ENCODE results near the gene CETN2.

Gene CETN2

DNA sequence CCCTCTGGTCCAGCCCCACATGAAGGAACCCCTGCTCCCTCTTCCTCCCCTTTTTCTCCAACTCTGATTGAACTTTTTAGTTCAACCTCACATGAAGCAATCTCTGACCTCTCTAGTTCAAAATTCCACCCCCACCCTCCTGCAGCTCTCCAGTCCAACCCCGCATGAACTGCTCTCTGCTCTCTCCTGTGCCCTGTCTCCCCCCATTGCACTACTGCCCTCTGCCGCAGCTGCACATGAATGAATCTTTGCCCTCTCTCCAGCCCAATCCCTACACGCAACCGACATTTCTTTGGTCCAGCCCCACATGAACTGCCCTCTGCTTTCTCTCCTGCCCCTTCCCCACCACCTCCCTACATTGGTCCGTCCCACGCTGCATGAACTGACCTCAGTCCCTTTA lies 6.9 kb downstream of the CETN2 start:
- no peak for DNase-seq
- H3K4me1 ChIP-seq: no peaks in the 10 kb centered on the region
- TF ChIP-seq, protein P1, sequence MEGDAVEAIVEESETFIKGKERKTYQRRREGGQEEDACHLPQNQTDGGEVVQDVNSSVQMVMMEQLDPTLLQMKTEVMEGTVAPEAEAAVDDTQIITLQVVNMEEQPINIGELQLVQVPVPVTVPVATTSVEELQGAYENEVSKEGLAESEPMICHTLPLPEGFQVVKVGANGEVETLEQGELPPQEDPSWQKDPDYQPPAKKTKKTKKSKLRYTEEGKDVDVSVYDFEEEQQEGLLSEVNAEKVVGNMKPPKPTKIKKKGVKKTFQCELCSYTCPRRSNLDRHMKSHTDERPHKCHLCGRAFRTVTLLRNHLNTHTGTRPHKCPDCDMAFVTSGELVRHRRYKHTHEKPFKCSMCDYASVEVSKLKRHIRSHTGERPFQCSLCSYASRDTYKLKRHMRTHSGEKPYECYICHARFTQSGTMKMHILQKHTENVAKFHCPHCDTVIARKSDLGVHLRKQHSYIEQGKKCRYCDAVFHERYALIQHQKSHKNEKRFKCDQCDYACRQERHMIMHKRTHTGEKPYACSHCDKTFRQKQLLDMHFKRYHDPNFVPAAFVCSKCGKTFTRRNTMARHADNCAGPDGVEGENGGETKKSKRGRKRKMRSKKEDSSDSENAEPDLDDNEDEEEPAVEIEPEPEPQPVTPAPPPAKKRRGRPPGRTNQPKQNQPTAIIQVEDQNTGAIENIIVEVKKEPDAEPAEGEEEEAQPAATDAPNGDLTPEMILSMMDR (IDR thresholded peaks at IDR 0.05; ENCODE audit: low read depth, low read length): no peak
- H3K27me3 ChIP-seq: no peaks in the 10 kb centered on the region; the same call in 1 of the 2 replicates
- no peak overlapping the region for H3K4me3 ChIP-seq (ENCODE audit: low read depth, low read length)
- no peaks in the 10 kb centered on the region for H3K9me3 ChIP-seq
- H3K36me3 ChIP-seq: no peaks in the 10 kb centered on the region

DNA sequence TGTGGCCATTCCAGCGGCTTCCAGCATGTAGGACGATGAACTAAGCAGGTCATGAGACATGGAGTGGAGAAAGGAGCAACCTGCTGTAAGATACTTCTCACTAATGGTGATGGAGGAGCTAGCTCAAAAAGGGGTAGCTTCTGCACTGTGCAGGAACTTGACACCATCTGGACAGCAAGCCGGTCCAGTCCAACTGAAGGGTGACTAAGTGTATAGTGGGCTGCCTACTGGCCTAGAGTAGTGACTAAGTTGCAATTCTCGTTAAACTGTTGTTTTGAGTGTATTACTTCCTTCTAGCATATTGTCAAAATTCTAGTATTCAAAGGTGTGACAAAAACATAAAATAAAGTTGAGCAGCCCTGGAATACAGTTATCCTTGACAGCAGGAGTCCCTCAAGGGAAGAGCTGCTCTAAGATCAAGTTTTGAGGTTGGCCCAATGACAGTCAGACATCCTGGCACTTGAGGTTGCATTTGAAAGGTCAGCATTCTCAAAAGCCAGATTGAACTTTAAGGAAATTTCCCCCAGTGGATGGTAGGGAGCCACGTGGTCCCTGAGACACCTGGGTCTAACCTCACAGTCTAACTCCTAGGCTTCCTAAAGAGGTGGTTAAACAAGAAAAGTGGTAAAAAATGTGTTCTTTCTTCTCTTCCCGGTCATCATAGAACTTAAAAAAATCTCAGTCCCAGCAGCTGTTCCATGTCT lies 8.0 kb downstream of the CETN2 start:
- Histone ChIP-seq H3K36me3 (no peaks in the 10 kb centered on the region), H3K4me3 (ENCODE audit: low read depth, low read length) (no peak overlapping the region), H3K27me3 (no peaks in the 10 kb centered on the region; the same call in 1 of the 2 replicates), H3K4me1 (no peaks in the 10 kb centered on the region), H3K9me3 (no peaks in the 10 kb centered on the region)
- DNase-seq: no peak
- TF ChIP-seq, protein P1 (IDR thresholded peaks at IDR 0.05; ENCODE audit: low read depth, low read length): no peak

DNA sequence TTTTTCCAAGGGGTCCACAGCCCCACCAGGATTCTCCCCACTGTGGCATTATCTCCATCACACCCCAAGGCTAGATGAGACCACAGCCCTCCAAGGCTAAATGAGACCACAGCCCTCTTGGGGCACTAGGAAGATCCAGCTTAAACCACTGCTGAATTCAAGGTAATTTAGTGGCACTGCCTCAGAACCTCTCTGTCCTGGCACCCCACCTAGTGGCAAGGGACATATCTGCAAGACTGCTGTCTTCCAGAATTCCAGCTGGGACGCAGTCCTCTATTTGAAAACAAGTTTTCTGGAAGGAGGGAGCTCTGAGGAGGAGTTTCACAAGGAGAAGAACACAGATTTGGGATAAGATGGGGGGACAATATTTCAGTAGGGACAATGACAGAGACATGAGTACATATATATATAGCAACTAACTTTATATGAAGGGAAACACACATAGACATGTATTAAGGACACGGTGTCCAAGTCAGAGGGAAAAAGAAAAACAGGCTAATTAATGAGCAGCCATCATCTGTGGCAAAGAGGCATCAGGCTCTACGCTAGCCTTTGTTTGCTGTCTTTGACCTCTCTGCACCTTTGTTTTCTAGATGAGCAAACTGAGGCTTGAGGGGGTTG lies 9.3 kb downstream of the CETN2 start:
- Histone ChIP-seq H3K9me3 (no peaks in the 10 kb centered on the region), H3K27me3 (no peaks in the 10 kb centered on the region; the same call in 1 of the 2 replicates), H3K4me3 (ENCODE audit: low read depth, low read length) (no peak overlapping the region), H3K4me1 (no peaks in the 10 kb centered on the region), H3K36me3 (no peaks in the 10 kb centered on the region)
- TF ChIP-seq, protein P1 (IDR thresholded peaks at IDR 0.05; ENCODE audit: low read depth, low read length): peak; percentile 79
- peak; percentile 66 for DNase-seq

DNA sequence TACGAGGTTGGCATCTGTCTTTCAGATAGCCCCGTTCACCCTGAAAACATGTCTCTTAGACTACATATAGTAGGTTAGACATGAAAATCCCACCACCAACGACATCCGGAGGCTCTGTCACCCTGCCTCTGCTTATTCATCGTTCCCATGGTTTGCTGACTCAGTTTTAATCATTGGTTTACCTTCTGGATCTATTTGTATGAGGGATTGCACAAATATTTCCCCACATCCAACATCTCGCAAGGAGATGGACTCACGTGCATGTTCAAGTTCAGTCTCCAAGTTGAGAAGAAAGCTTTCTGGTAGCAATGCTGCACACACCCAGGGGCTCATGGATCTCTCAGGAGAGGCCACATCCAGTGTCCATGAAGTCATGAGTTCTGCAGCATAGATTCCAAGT lies 10.8 kb downstream of the CETN2 start:
- no peaks in the 10 kb centered on the region; the same call in 1 of the 2 replicates for H3K27me3 ChIP-seq
- no peak overlapping the region for H3K4me3 ChIP-seq (ENCODE audit: low read depth, low read length)
- TF ChIP-seq, protein P1 (IDR thresholded peaks at IDR 0.05; ENCODE audit: low read depth, low read length): no peak
- no peaks in the 10 kb centered on the region for H3K9me3 ChIP-seq
- no peaks in the 10 kb centered on the region for H3K36me3 ChIP-seq
- no peaks in the 10 kb centered on the region for H3K4me1 ChIP-seq
- DNase-seq: no peak

DNA sequence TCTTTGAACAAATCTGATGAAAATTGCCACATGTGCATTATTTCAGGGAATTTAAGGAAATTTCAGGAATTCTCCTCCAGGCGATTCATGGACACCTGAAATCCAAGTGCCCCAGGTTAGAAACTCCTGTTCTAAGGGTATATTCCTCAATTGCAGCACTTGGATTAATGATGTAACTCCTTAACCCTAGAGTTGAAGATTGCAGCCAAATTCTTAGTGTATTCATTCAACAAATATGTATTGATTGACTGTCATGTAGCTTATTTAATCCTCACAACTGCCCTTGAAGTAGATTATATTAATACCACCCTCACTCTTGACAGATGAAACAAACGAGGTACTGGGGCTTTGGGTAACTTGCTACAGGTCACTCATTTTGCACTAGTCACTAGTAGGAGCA lies 11.3 kb downstream of the CETN2 start:
- TF ChIP-seq, protein P1 (IDR thresholded peaks at IDR 0.05; ENCODE audit: low read depth, low read length): no peak
- DNase-seq: no peak
- H3K9me3 ChIP-seq: no peaks in the 10 kb centered on the region

DNA sequence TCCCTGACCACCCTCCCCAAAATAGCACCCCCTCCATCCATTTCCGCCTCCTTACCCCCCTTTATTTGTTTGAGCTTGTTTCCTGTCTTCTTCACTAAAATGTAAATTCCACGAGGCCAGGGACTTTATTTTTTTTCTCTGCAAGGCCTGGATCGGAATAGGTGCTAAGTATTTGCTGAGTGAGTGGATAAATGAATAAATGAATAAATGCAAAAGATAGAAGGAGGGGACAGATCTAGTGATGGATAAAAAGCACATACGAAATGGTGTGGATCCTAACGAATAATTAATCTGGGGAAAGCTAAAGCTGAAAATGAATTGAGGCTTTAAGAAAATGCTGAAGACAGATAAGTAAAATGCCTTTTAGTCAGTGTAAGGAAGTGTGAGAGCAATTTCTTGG lies 12.2 kb downstream of the CETN2 start:
- Histone ChIP-seq H3K36me3 (no peaks in the 10 kb centered on the region), H3K4me3 (ENCODE audit: low read depth, low read length) (no peak overlapping the region), H3K9me3 (no peaks in the 10 kb centered on the region), H3K27me3 (no peaks in the 10 kb centered on the region), H3K4me1 (no peaks in the 10 kb centered on the region)
- no peak for DNase-seq
- TF ChIP-seq, protein P1 (IDR thresholded peaks at IDR 0.05; ENCODE audit: low read depth, low read length): no peak

More for the DNA sequence above, 11.3 kb downstream of the CETN2 start:
- Histone ChIP-seq H3K36me3 (no peaks in the 10 kb centered on the region), H3K4me1 (no peaks in the 10 kb centered on the region), H3K27me3 (no peaks in the 10 kb centered on the region; the same call in 1 of the 2 replicates), H3K4me3 (ENCODE audit: low read depth, low read length) (no peak overlapping the region)
